Prostate gland (tissue), 2 donors: Measurements from ENCODE around the gene IRAK3.

Experiments used
- CTCF ChIP-seq, 4 experiments: fragments of 200-600 bp in 2 of 4; fragments of 450-650 bp in 2 of 4; sonication (generic) in 2 of 4; IDR thresholded peaks; 1 replicate in 3 of 4; 2 replicates in 1 of 4; pipeline ENCODE4 v1.5.1; 2016 to 2019; ENCODE audit warnings: antibody characterized with exemption in 4 of 4, mild to moderate bottlenecking in 2 of 4, moderate library complexity in 2 of 4
- POLR2A ChIP-seq: fragments of 450-650 bp; IDR thresholded peaks from one replicate; pipeline ENCODE4 v1.6.1; 2016; ENCODE audit warnings: antibody characterized with exemption, mild to moderate bottlenecking
- POLR2AphosphoS5 ChIP-seq: sonication (generic); formaldehyde crosslinking; IDR thresholded peaks from one replicate; pipeline ENCODE4 v1.6.1; 2017; ENCODE audit warnings: antibody characterized with exemption

DNA sequence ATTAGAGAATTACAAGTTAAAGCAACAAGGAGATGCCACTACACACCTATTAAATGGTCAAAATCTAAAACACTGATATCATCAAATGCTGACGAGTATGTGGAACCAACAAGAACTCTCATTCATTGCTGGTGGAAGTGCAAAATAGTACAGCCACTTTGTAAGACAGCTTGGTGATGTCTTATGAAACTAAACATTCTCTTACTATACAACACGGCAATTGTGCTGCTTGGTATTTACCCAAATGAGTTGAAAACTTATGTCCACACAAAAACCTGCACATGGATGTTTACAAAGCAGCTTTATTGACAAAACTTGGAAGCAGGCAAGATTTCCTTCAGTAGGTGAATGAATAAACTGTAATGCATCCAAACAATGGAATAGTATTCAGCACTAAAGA lies 22.5 kb upstream of the IRAK3 start:
- no peak for TF ChIP-seq POLR2A
- peak; percentile 12 for TF ChIP-seq POLR2AphosphoS5
- no peak for TF ChIP-seq CTCF (IDR thresholded peaks at IDR 0.05)
